SK-N-MC (cell line): ENCODE measurements around the gene SH3BP1.

Experiments used
- DNase-seq: peaks from one replicate; pipeline ENCODE4 v3.0.0-alpha.2; 2011; ENCODE audit warnings: low read depth, low spot score
- H3K27ac ChIP-seq: fragments of 200-600 bp; sonication (generic); 2 replicates; pipeline ENCODE4 v1.5.1; 2016; ENCODE audit warnings: mixed run types
- H3K36me3 ChIP-seq: fragments of 200-600 bp; sonication (generic); 2 replicates; pipeline ENCODE4 v1.6.1; 2017; ENCODE audit warnings: antibody characterized with exemption, low read length, mixed read lengths; ENCODE audit not compliant: insufficient read depth
- H3K4me3 ChIP-seq: fragments of 200-600 bp; sonication (generic); 2 replicates; pipeline ENCODE4 v1.5.1; 2016
- H3K9ac ChIP-seq: fragments of 200-600 bp; sonication (generic); 2 replicates; pipeline ENCODE4 v1.8.0; 2017; ENCODE audit warnings: mixed run types, mixed read lengths; ENCODE audit not compliant: insufficient read length
- H3K9me3 ChIP-seq: fragments of 200-600 bp; sonication (generic); 2 replicates; pipeline ENCODE4 v1.6.1; 2017; ENCODE audit warnings: low read depth, mild to moderate bottlenecking, antibody characterized with exemption, low read length, moderate library complexity, mixed read lengths
- EZH2 ChIP-seq: fragments of 200-600 bp; sonication (generic); IDR thresholded peaks from one replicate; pipeline ENCODE4 v1.6.1; 2017; ENCODE audit warnings: antibody characterized with exemption
- FOXP2 ChIP-seq: optimal IDR thresholded peaks from 2 replicates; pipeline ENCODE3; 2011; ENCODE audit warnings: mild to moderate bottlenecking, moderate library complexity; ENCODE audit not compliant: insufficient read depth; ENCODE audit errors: extremely low read length, control extremely low read depth
- POLR2AphosphoS5 ChIP-seq: IDR thresholded peaks from 2 replicates; pipeline ENCODE4 v1.6.1; 2012; ENCODE audit warnings: mild to moderate bottlenecking, low read depth, low read length, borderline replicate concordance

The SH3BP1 gene

DNA sequence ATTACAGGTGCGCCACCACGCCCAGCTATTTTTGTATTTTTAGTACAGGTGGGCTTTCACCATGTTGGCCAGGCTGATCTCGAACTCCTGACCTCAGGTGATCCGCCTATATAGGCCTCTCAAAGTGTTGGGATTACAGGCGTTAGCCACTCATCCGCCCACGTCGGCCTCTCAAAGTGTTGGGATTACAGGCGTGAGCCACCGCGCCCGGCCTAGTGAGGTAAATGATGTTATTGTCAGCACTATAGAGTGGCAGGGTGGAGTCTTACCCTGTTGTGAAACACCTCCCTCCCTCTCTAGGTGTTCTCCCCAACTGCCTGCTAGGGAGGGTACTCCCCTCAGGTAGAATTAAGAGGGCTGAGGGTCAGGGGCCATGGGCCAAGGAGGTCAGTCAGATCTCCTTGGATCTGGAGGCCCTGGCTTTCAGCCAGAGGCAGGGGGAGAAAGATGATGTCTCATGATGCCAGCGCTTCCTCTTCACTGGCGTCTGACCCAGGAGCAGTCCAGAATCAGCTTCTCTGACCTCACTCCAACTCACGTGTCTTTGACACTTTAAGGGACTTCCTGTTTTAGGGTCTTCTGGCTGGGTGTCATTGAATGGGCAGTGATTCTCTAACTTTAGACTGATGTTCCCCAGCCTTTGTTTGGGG is 28.9 kb upstream of the SH3BP1 start:
- H3K27ac ChIP-seq, result no peak overlapping the region
- H3K9ac ChIP-seq, result no peak overlapping the region
- TF ChIP-seq FOXP2 (no peak), EZH2 (no peak), POLR2AphosphoS5 (no peak)
- no peak for DNase-seq
- no peaks in the 10 kb centered on the region for H3K9me3 ChIP-seq
- no peaks in the 10 kb centered on the region; the same call in 1 of the 2 replicates for H3K36me3 ChIP-seq
- no peak overlapping the region for H3K4me3 ChIP-seq

DNA sequence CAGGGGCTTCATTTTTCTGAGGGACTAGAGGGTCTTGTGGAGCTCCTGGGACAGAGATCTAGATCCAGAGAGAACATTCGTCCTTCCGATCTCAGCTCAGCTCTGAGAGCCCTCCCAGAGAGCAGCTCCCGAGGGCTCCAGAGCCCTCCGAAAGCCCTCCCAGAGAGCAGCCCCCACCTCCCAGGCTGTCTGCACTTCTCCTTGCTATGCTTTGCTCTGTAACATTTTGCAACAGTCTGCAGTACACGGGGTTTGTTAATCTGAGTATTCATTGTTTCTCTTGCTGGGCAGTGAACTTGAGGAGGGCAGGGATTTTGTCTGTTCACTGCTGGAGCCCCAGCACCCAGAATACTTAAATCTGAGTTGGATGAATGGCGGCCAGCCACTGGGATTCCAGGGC is 28.3 kb upstream of the SH3BP1 start:
- Histone ChIP-seq H3K9me3 (no peaks in the 10 kb centered on the region), H3K27ac (no peak overlapping the region), H3K4me3 (no peak overlapping the region), H3K36me3 (no peaks in the 10 kb centered on the region; the same call in 1 of the 2 replicates), H3K9ac (no peak overlapping the region)
- TF ChIP-seq EZH2, result no peak
- TF ChIP-seq FOXP2, result no peak
- no peak for TF ChIP-seq POLR2AphosphoS5
- no peak for DNase-seq

DNA sequence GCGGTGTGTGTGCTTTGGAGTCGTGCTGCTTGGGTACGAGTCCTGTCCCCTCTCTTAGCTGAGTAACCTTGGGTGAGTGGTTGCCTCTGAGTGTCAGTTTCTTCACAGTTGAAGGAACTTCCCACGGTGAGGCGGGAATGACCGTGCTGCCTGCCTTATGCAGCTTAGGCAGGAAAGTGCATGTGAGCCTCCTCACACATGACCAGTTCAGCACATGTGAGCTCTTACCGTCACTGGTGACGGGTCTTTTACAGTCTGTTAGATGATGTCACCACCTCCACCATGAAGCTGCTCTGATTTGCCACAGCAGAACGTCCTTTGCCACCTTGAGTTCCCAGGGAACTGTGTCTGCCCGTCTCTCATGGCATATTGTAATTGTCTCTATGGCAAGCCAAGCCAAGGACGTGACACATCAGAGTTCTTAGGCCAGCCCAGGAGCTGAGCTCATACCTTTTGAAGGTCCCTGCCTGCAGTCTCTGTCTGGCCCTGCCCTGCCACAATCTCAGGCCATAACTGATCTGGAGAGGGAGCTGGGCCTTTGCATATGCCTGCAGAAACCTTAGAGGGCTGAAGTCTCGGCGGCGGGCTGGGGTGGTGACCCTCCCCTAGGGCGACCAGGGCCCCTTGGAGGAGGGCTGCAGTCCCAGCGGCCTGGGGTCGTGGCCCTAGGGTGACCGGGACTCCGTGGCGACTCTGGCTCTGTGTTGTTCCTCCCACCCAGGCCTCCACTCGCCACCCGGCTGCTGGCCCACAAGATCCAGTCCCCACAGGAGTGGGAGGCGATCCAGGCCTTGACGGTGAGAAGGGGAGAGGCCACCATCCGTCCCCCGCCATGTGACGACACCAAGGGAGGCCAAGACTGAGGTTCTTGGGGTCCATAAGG is 23.0 kb upstream of the SH3BP1 start:
- Histone ChIP-seq H3K9me3 (no peaks in the 10 kb centered on the region), H3K36me3 (peaks cover 12% of the 10 kb centered on the region; the same call in 1 of the 2 replicates), H3K4me3 (no peak overlapping the region), H3K27ac (no peak overlapping the region), H3K9ac (no peak overlapping the region)
- TF ChIP-seq FOXP2 (no peak), POLR2AphosphoS5 (no peak), EZH2 (no peak)
- no peak for DNase-seq

GRCh38 chr22:37617431-37617830 is 22.0 kb upstream of the SH3BP1 start:
- Histone ChIP-seq H3K27ac (no peak overlapping the region), H3K9me3 (no peaks in the 10 kb centered on the region), H3K36me3 (peaks cover 12% of the 10 kb centered on the region; the same call in 1 of the 2 replicates), H3K4me3 (no peak overlapping the region), H3K9ac (no peak overlapping the region)
- no peak for DNase-seq
- TF ChIP-seq FOXP2, result no peak
- TF ChIP-seq POLR2AphosphoS5, result no peak
- TF ChIP-seq EZH2, result no peak

GRCh38 chr22:37618072-37618656 is 21.3 kb upstream of the SH3BP1 start:
- no peak overlapping the region for H3K27ac ChIP-seq
- no peak overlapping the region for H3K9ac ChIP-seq
- DNase-seq, result no peak
- peaks cover 12% of the 10 kb centered on the region; the same call in 1 of the 2 replicates for H3K36me3 ChIP-seq
- H3K9me3 ChIP-seq, result no peaks in the 10 kb centered on the region
- TF ChIP-seq FOXP2 (no peak), POLR2AphosphoS5 (no peak), EZH2 (no peak)
- no peak overlapping the region for H3K4me3 ChIP-seq

DNA sequence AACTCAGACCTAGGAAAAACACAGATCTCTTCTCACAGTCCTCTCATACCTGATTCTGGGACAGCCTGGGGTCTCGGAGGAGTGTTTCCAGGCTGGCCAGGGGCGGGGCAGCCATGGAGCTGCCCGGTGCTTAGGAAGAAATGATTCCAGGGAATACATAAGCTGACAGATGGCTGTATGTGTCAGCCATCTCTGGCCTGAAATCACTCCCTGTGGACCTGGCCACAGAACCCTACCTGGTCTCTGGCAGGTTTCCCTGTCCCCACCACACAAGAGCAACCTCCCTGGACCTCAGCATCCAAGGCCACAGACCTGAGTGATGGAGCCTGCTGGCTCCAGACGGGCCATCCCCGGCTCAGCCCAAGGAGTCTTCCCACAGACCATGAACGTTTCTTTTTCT is 20.8 kb upstream of the SH3BP1 start:
- no peak for DNase-seq
- H3K9ac ChIP-seq, result no peak overlapping the region
- H3K4me3 ChIP-seq, result no peak overlapping the region
- TF ChIP-seq POLR2AphosphoS5 (no peak), FOXP2 (no peak), EZH2 (no peak)
- peaks cover 12% of the 10 kb centered on the region; the same call in 1 of the 2 replicates for H3K36me3 ChIP-seq
- no peaks in the 10 kb centered on the region for H3K9me3 ChIP-seq
- H3K27ac ChIP-seq, result no peak overlapping the region

DNA sequence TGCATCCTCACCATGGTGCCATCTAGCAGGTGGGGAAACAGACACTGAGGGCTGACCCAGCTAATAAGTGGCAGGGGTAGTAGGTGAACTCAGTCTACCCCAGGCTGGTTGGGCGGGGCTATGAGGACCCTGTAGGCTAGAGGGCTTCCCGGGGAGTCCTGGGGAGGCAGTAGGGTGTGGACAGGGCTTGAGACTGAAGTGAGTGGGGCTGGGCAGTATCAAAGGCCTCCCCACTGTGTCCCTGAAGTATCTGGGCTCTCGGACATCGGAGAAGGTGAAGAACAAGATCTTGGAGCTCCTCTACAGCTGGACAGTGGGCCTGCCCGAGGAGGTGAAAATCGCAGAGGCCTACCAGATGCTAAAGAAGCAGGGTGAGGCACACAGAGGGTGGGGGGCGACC is 19.5 kb upstream of the SH3BP1 start:
- Histone ChIP-seq H3K9ac (no peak overlapping the region), H3K9me3 (no peaks in the 10 kb centered on the region), H3K36me3 (peaks cover 12% of the 10 kb centered on the region; the same call in 1 of the 2 replicates), H3K27ac (no peak overlapping the region), H3K4me3 (no peak overlapping the region)
- TF ChIP-seq POLR2AphosphoS5 (no peak), EZH2 (no peak), FOXP2 (no peak)
- DNase-seq, result no peak

DNA sequence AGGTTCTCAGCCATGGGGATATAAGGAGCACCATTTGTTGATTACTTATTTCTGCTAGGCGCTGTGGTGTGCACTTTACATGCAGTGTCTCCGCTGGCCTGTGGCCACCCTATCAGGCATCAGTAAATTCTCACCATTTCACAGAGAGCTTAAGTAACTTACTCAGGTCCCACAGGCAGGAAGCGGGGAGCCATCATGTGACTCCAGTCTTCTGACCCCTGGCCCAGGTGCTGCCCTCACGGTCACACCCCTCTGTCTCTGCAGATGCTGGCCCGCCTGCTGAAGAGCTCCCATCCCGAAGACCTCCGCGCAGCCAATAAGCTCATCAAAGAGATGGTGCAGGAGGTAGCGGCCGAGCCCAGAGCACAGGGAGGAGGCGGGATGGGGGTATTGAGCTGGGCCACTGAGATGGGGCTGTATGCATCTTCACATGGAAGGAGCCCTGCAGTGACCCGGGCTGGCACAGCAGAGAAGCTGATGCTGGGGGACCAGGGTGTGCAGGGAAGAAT is 18.1 kb upstream of the SH3BP1 start:
- TF ChIP-seq FOXP2, result no peak
- TF ChIP-seq POLR2AphosphoS5, result no peak
- TF ChIP-seq EZH2, result no peak
- no peak for DNase-seq
- Histone ChIP-seq H3K4me3 (no peak overlapping the region), H3K36me3 (peaks cover 12% of the 10 kb centered on the region; the same call in 1 of the 2 replicates), H3K9ac (no peak overlapping the region), H3K27ac (no peak overlapping the region), H3K9me3 (no peaks in the 10 kb centered on the region)
